Tibial nerve (tissue), 4 donors: ENCODE data around the gene AFAP1L1. TPM values are rescaled to one million over a fixed set of nuclear protein-coding genes. Genes with fewer than 3 reads are reported as not detected.

ENCODE experiments used
- DNase-seq, 2 donors: peaks; one replicate each; pipeline ENCODE4 v3.0.0-alpha.2; 2019; ENCODE audit warnings: low spot score in 2 of 2
- H3K27ac ChIP-seq, 4 donors: fragments of 200-600 bp; sonication (generic) in 3 of 4; one replicate each; pipeline ENCODE4 v1.5.1; 2017 to 2019; ENCODE audit warnings: mild to moderate bottlenecking in 1 of 4
- H3K27me3 ChIP-seq, 2 donors: fragments of 200-600 bp; sonication (generic) in 1 of 2; one replicate each; pipeline versions ENCODE4 v1.5.1 to v1.6.0; 2017 to 2019
- H3K36me3 ChIP-seq, 3 donors: fragments of 200-600 bp; sonication (generic); one replicate each; pipeline ENCODE4 v1.5.1; 2018 to 2019
- H3K4me1 ChIP-seq, 4 donors: fragments of 200-600 bp; sonication (generic) in 3 of 4; one replicate each; pipeline ENCODE4 v1.5.1; 2017 to 2019
- H3K4me3 ChIP-seq, 4 donors: fragments of 200-600 bp; sonication (generic) in 3 of 4; one replicate each; pipeline ENCODE4 v1.5.1; 2017 to 2019; ENCODE audit warnings: mild to moderate bottlenecking in 1 of 4, moderate library complexity in 1 of 4
- H3K9me3 ChIP-seq, 4 donors: fragments of 200-600 bp; sonication (generic) in 3 of 4; one replicate each; pipeline ENCODE4 v1.5.1; 2017 to 2019
- CTCF ChIP-seq, 5 experiments: fragments of 200-600 bp in 3 of 5; fragments of 450-650 bp in 2 of 5; sonication (generic) in 3 of 5; IDR thresholded peaks; one replicate each; pipeline ENCODE4 v1.5.1; 2016 to 2019; ENCODE audit warnings: antibody characterized with exemption in 5 of 5, mild to moderate bottlenecking in 3 of 5, moderate library complexity in 2 of 5
- EP300 ChIP-seq, 2 donors: sonication (generic); formaldehyde crosslinking; IDR thresholded peaks; one replicate each; pipeline ENCODE4 v1.6.1; 2017; ENCODE audit warnings: antibody characterized with exemption in 2 of 2, mild to moderate bottlenecking in 1 of 2
- POLR2A ChIP-seq, 2 donors: fragments of 450-650 bp; IDR thresholded peaks; one replicate each; pipeline ENCODE4 v1.6.1; 2017; ENCODE audit warnings: antibody characterized with exemption in 2 of 2, mild to moderate bottlenecking in 2 of 2, moderate library complexity in 2 of 2
- WGBS, 2 donors: methylation state at CpG; one replicate each; pipeline ENCODE4 v1.1.5; 2018; 5-methylcytosine and 5-hydroxymethylcytosine counted together
- total RNA-seq, 4 donors: library from RNA; depleted of rRNA; stranded (reverse); fragments of >200 nt; gene quantifications; one replicate each; pipeline ENCODE4 v1.1.0, GENCODE V29; 2016

Gene AFAP1L1
- total RNA-seq, 4 donors from 2014 or later: 40.8 to 93.5 (median 91.6) TPM

DNA sequence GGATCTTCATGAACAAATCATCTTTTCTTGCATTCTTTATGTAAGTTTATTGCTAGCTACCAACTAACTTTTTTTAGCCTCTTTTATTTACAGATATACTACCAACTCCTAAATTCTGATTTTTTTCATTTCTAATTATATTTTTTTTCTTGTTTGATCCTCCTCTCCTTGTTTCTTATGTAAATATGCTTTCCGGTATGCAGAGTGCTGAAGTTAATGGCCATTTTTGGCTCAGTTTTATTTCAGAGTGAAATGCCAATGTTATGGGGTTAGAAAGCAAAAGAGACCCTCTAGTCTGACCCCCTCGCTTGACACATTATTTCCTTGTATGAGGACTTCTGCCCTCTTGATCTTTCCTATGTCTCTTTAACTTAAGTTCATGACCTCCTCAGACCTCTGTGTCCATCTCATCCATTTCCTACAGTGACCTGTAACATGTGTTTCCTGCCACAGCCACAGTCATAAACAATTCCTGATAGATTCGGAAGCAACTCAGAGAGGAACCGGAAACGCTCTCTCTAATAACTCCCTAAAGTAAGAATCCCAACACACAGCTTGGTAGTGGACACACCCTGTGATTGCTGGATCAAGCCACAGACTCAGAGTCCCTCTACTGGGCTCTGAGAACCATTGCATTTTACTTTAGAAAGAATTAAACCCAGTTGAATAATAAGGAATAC, 42.9 kb upstream of the AFAP1L1 start:
- 19 to 21% methylated on average over 5 of the region's 5 CpGs for WGBS, 2 donors
- Histone ChIP-seq H3K27ac (peak overlapping the region in 2 of 4 donors; percentile 47 to 67), H3K9me3 (no peaks in the 10 kb centered on the region), H3K4me1 (peaks cover 0 to 14% (median 0%) of the 10 kb centered on the region in 4 donors), H3K27me3 (no peaks in the 10 kb centered on the region), H3K4me3 (no peak overlapping the region), H3K36me3 (peaks cover 0 to 19% (median 0%) of the 10 kb centered on the region in 3 donors)
- TF ChIP-seq POLR2A (IDR thresholded peaks at IDR 0.05): no peak
- peak; percentile 61 to 89 (median 76) for TF ChIP-seq CTCF (IDR thresholded peaks at IDR 0.05)
- TF ChIP-seq EP300 (IDR thresholded peaks at IDR 0.05): peak; percentile 54 to 79
- DNase-seq: peak in 1 of 2 donors; percentile 44

GRCh38 chr5:149229298-149229937, 42.2 kb upstream of the AFAP1L1 start:
- peak overlapping the region in 1 of 4 donors; percentile 67 for H3K27ac ChIP-seq
- no peak for DNase-seq
- TF ChIP-seq POLR2A (IDR thresholded peaks at IDR 0.05): no peak
- TF ChIP-seq CTCF (IDR thresholded peaks at IDR 0.05): no peak
- TF ChIP-seq EP300 (IDR thresholded peaks at IDR 0.05): no peak

DNA sequence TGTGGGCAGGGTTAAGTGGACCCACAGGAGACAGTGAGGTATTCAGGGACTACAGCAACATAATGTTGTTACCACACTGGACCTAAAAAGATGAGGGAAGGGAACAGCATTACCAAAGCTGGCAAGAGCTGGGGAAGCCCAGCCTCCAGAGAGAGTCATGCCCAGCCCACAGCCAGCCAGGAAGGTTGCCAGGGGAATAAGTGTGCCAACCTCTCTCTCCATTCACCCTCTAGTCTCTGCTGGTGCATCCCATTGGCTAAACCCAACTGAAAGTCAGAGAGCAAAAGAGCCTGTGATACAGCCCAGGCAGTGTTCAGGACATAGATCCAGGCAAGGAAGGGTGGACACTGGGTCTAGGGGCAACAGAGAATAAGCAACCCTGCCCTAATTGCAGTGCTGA, 35.8 kb upstream of the AFAP1L1 start:
- Histone ChIP-seq H3K9me3 (no peaks in the 10 kb centered on the region), H3K27ac (no peak overlapping the region), H3K4me3 (no peak overlapping the region), H3K36me3 (peaks cover 0 to 73% (median 0%) of the 10 kb centered on the region in 3 donors), H3K27me3 (no peaks in the 10 kb centered on the region), H3K4me1 (no peaks in the 10 kb centered on the region)
- no peak for DNase-seq
- TF ChIP-seq EP300 (IDR thresholded peaks at IDR 0.05): no peak
- TF ChIP-seq CTCF (IDR thresholded peaks at IDR 0.05): no peak
- no peak for TF ChIP-seq POLR2A (IDR thresholded peaks at IDR 0.05)

More at GRCh38 chr5:149229298-149229937, 42.2 kb upstream of the AFAP1L1 start:
- Histone ChIP-seq H3K4me1 (peaks cover 0 to 14% (median 0%) of the 10 kb centered on the region in 4 donors), H3K36me3 (peaks cover 0 to 19% (median 0%) of the 10 kb centered on the region in 3 donors), H3K4me3 (no peak overlapping the region), H3K9me3 (no peaks in the 10 kb centered on the region), H3K27me3 (no peaks in the 10 kb centered on the region)
- 38 to 47% methylated on average over 6 of the region's 6 CpGs for WGBS, 2 donors

GRCh38 chr5:149237662-149238061, 34.0 kb upstream of the AFAP1L1 start:
- WGBS, 2 donors: 63 to 73% methylated on average over 4 of the region's 4 CpGs
- no peaks in the 10 kb centered on the region for H3K9me3 ChIP-seq

More at GRCh38 chr5:149237662-149238061, 34.0 kb upstream of the AFAP1L1 start:
- no peak for TF ChIP-seq EP300 (IDR thresholded peaks at IDR 0.05)
- TF ChIP-seq CTCF (IDR thresholded peaks at IDR 0.05): no peak
- no peak for TF ChIP-seq POLR2A (IDR thresholded peaks at IDR 0.05)
- no peak for DNase-seq
- Histone ChIP-seq H3K27ac (no peak overlapping the region), H3K27me3 (no peaks in the 10 kb centered on the region), H3K4me1 (no peaks in the 10 kb centered on the region), H3K36me3 (peaks cover 0 to 92% (median 0%) of the 10 kb centered on the region in 3 donors), H3K4me3 (no peak overlapping the region)
